ENCODE results near the gene CAB39L. TPM values are rescaled to one million over a fixed set of nuclear protein-coding genes. Genes with fewer than 3 reads are reported as not detected.

The CAB39L gene
- total and polyA plus RNA-seq, 2 experiments from 2014 or later = 6.1 to 7.3 TPM

DNA sequence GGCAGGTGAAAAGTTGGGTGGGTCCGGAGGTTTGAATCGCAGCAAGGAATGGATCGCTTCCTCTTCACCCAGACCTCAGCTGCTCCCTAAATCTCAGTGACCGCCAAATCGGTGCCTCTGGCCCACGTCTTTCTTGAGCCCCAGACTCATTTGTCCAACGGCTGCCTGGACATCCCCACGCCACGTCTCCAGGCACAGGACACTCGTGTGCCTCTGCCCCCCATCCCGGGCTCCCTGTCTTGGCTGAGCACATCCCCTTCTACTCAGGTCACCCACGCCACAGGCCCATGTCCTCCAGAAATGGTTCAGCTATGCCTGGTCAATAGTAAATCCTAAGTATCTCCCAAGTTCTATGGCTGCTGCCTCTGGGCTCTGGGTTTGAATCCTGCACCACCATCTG, 139.5 kb downstream of the CAB39L start:
- H2AFZ ChIP-seq = no peak overlapping the region
- H3K27ac ChIP-seq = no peak overlapping the region
- H3F3A ChIP-seq (ENCODE audit: insufficient read depth) = peaks cover 13% of the 10 kb centered on the region; the same call in 1 of the 2 replicates
- H3K4me3 ChIP-seq = no peak overlapping the region
- no peaks in the 10 kb centered on the region for H4K20me1 ChIP-seq (ENCODE audit: insufficient read depth)
- DNase-seq = no peak
- no peaks in the 10 kb centered on the region for H3K9me3 ChIP-seq (ENCODE audit: low read depth)
- in situ Hi-C loops (cut with MboI) = loop anchor here (5.0 kb wide), 1 partner anchor 138 kb away; the partner anchor contains the start of genes CAB39L and SETDB2
- H3K4me1 ChIP-seq (ENCODE audit: insufficient read depth) = peaks cover 22% of the 10 kb centered on the region
- no peaks in the 10 kb centered on the region for H3K27me3 ChIP-seq (replicated peaks; ENCODE audit: insufficient read depth)
- WGBS, 2 experiments (ENCODE audit: low coverage in 1 of 2, low lambda C conversion rate in 2 of 2, missing lambda C conversion rate in 2 of 2) = 92 to 95% methylated on average over 12 of the region's 12 CpGs
- no peaks in the 10 kb centered on the region for H3K36me3 ChIP-seq (ENCODE audit: low read depth)
- H3K9me2 ChIP-seq (ENCODE audit: insufficient read depth) = no peaks in the 10 kb centered on the region
- no peak for TF ChIP-seq EZH2 (IDR thresholded peaks at IDR 0.05; ENCODE audit: insufficient read depth, poor library complexity, severe bottlenecking)
- TF ChIP-seq EZH2phosphoT487 (IDR thresholded peaks at IDR 0.05; ENCODE audit: insufficient read depth, low read depth) = no peak
- no peak overlapping the region for H3K9ac ChIP-seq
- no peaks in the 10 kb centered on the region for H3K79me2 ChIP-seq (ENCODE audit: insufficient read depth)
- H3K4me2 ChIP-seq (ENCODE audit: unreplicated experiment) = no peak overlapping the region

DNA sequence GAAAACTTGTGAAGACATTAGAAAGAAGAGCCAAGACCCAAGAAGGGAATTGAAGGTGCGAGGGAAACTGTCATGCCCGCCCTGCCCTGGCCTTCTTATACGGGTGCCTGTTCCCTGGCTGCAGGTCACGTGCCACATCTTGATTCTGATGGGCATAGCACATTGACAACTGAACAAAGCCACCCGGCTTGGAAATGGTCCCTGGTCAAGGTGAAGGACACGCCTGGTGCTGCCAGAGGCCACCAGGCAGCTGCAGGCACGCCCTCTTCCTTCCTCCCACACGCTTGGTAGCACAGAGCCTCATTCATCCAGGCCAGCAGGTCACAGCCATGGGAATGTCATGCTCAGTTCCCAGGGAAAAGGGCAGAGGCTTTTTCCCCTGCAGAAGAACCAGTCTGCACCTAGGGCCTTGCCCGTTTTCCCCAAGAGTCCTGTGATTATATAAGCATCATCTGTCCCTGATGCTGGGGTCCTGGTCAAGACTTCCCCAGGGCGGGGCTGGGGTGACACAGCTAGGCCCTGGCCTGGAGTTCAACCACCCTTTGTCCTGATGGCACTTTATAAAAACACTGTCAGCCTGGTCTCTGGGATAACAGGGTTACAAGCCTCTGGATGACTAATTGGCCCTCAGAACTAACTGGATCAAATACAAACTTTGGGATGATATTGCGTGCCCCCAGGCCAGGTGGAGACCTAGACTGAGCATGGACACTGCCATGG, 140.2 kb downstream of the CAB39L start:
- H2AFZ ChIP-seq = no peak overlapping the region
- no peak overlapping the region for H3K27ac ChIP-seq
- no peaks in the 10 kb centered on the region for H3K27me3 ChIP-seq (replicated peaks; ENCODE audit: insufficient read depth)
- no peak overlapping the region for H3K4me3 ChIP-seq
- no peak overlapping the region for H3K4me2 ChIP-seq (ENCODE audit: unreplicated experiment)
- H3K9me2 ChIP-seq (ENCODE audit: insufficient read depth) = no peaks in the 10 kb centered on the region
- H3K36me3 ChIP-seq (ENCODE audit: low read depth) = no peaks in the 10 kb centered on the region
- H4K20me1 ChIP-seq (ENCODE audit: insufficient read depth) = no peaks in the 10 kb centered on the region
- TF ChIP-seq EZH2phosphoT487 (IDR thresholded peaks at IDR 0.05; ENCODE audit: insufficient read depth, low read depth) (no peak), EZH2 (IDR thresholded peaks at IDR 0.05; ENCODE audit: insufficient read depth, poor library complexity, severe bottlenecking) (no peak)
- DNase-seq = peak; percentile 41
- no peak overlapping the region for H3K9ac ChIP-seq
- H3K4me1 ChIP-seq (ENCODE audit: insufficient read depth) = peaks cover 16% of the 10 kb centered on the region
- in situ Hi-C loops (cut with MboI) = loop anchor here (5.0 kb wide), 1 partner anchor 139 kb away; the partner anchor contains the start of genes CAB39L and SETDB2
- WGBS, 2 experiments (ENCODE audit: low coverage in 1 of 2, low lambda C conversion rate in 2 of 2, missing lambda C conversion rate in 2 of 2) = 65 to 75% methylated on average over 11 of the region's 11 CpGs
- no peaks in the 10 kb centered on the region for H3K9me3 ChIP-seq (ENCODE audit: low read depth)
- H3K79me2 ChIP-seq (ENCODE audit: insufficient read depth) = no peaks in the 10 kb centered on the region
- H3F3A ChIP-seq (ENCODE audit: insufficient read depth) = peaks cover 7% of the 10 kb centered on the region; the same call in 1 of the 2 replicates

DNA sequence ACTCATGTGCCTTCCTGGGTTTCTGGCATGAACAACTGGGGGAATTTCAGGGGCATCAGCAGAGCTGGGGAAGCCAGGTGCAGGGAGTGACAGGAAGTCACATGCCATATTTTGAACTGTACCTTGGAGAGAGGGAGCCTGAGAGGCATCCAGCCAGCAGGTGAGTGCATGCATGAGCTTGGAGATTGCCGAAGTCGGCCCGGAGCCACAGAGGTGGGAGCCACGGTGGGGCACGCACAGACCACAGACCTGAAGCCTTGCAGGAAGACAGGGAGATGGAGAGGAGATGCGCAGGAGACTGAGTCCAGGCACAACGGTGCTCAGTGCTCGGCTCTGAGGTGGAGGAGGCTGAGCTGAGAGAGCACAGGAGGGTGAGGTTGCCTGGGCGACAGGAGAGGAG, 141.0 kb downstream of the CAB39L start:
- no peaks in the 10 kb centered on the region for H3K36me3 ChIP-seq (ENCODE audit: low read depth)
- no peak for DNase-seq
- in situ Hi-C loops (cut with MboI) = loop anchor here (5.0 kb wide), 1 partner anchor 139 kb away; the partner anchor contains the start of genes CAB39L and SETDB2
- H4K20me1 ChIP-seq (ENCODE audit: insufficient read depth) = no peaks in the 10 kb centered on the region
- 93 to 96% methylated on average over 9 of the region's 9 CpGs for WGBS, 2 experiments (ENCODE audit: low coverage in 1 of 2, low lambda C conversion rate in 2 of 2, missing lambda C conversion rate in 2 of 2)
- H3K4me3 ChIP-seq = no peak overlapping the region
- no peak overlapping the region for H3K9ac ChIP-seq
- no peaks in the 10 kb centered on the region for H3K79me2 ChIP-seq (ENCODE audit: insufficient read depth)
- H3K27ac ChIP-seq = no peak overlapping the region
- no peak overlapping the region for H2AFZ ChIP-seq
- H3F3A ChIP-seq (ENCODE audit: insufficient read depth) = peaks cover 4% of the 10 kb centered on the region; the same call in 1 of the 2 replicates
- H3K4me2 ChIP-seq (ENCODE audit: unreplicated experiment) = no peak overlapping the region
- no peaks in the 10 kb centered on the region for H3K9me2 ChIP-seq (ENCODE audit: insufficient read depth)
- H3K4me1 ChIP-seq (ENCODE audit: insufficient read depth) = peaks cover 7% of the 10 kb centered on the region
- no peaks in the 10 kb centered on the region for H3K27me3 ChIP-seq (replicated peaks; ENCODE audit: insufficient read depth)
- H3K9me3 ChIP-seq (ENCODE audit: low read depth) = no peaks in the 10 kb centered on the region
- TF ChIP-seq EZH2phosphoT487 (IDR thresholded peaks at IDR 0.05; ENCODE audit: insufficient read depth, low read depth) = no peak
- no peak for TF ChIP-seq EZH2 (IDR thresholded peaks at IDR 0.05; ENCODE audit: insufficient read depth, poor library complexity, severe bottlenecking)

GRCh38 chr13:49302222-49302621, 141.6 kb downstream of the CAB39L start:
- no peaks in the 10 kb centered on the region for H3F3A ChIP-seq (ENCODE audit: insufficient read depth)
- no peak overlapping the region for H3K9ac ChIP-seq
- no peak overlapping the region for H3K4me3 ChIP-seq
- 62 to 64% methylated on average over 7 of the region's 7 CpGs for WGBS, 2 experiments (ENCODE audit: low coverage in 1 of 2, low lambda C conversion rate in 2 of 2, missing lambda C conversion rate in 2 of 2)
- H3K79me2 ChIP-seq (ENCODE audit: insufficient read depth) = no peaks in the 10 kb centered on the region
- H3K9me2 ChIP-seq (ENCODE audit: insufficient read depth) = no peaks in the 10 kb centered on the region
- TF ChIP-seq EZH2phosphoT487 (IDR thresholded peaks at IDR 0.05; ENCODE audit: insufficient read depth, low read depth) (no peak), EZH2 (IDR thresholded peaks at IDR 0.05; ENCODE audit: insufficient read depth, poor library complexity, severe bottlenecking) (no peak)
- DNase-seq = no peak
- H3K4me1 ChIP-seq (ENCODE audit: insufficient read depth) = peaks cover under 1% of the 10 kb centered on the region; the same call in 1 of the 2 replicates
- H4K20me1 ChIP-seq (ENCODE audit: insufficient read depth) = no peaks in the 10 kb centered on the region
- no peak overlapping the region for H2AFZ ChIP-seq
- H3K4me2 ChIP-seq (ENCODE audit: unreplicated experiment) = no peak overlapping the region
- in situ Hi-C loops (cut with MboI) = loop anchor here (5.0 kb wide), 1 partner anchor 140 kb away; the partner anchor contains the start of genes CAB39L and SETDB2
- no peaks in the 10 kb centered on the region for H3K27me3 ChIP-seq (replicated peaks; ENCODE audit: insufficient read depth)
- H3K9me3 ChIP-seq (ENCODE audit: low read depth) = no peaks in the 10 kb centered on the region
- no peaks in the 10 kb centered on the region for H3K36me3 ChIP-seq (ENCODE audit: low read depth)
- H3K27ac ChIP-seq = no peak overlapping the region

Measured in GM23248 (cell line).